ENCODE results near the gene POMT2.

Gene POMT2

GRCh38 chr14:77228056-77228455 is 92.6 kb downstream of the POMT2 start:
- no peak for TF ChIP-seq CTCF (IDR thresholded peaks at IDR 0.05; ENCODE audit: control extremely low read depth, extremely low read depth, low read depth, missing control alignments)
- POLR2A ChIA-PET, result no interaction called here
- DNase-seq (ENCODE audit: extremely low spot score), result no peak
- CTCF ChIA-PET, result no interaction called here

GRCh38 chr14:77225892-77226557 is 94.7 kb downstream of the POMT2 start:
- CTCF ChIA-PET, result interaction anchor here (3.7 kb wide), 1 partner anchor 13 kb away, joined by 17 read pairs; no protein-coding TSS in a partner anchor
- DNase-seq (ENCODE audit: extremely low spot score), result no peak
- POLR2A ChIA-PET, result no interaction called here
- TF ChIP-seq CTCF (IDR thresholded peaks at IDR 0.05; ENCODE audit: control extremely low read depth, extremely low read depth, low read depth, missing control alignments), result no peak

GRCh38 chr14:77225254-77225653 is 95.4 kb downstream of the POMT2 start:
- no peak for DNase-seq (ENCODE audit: extremely low spot score)
- no peak for TF ChIP-seq CTCF (IDR thresholded peaks at IDR 0.05; ENCODE audit: control extremely low read depth, extremely low read depth, low read depth, missing control alignments)
- ChIA-PET POLR2A (no interaction called here), CTCF (interaction anchor here (3.7 kb wide), 1 partner anchor 12 kb away, joined by 17 read pairs; no protein-coding TSS in a partner anchor)

All from GM10248 (cell line).